Neural cell (in vitro differentiated cells): ENCODE results near the gene COL25A1.

Experiments
- RAD21 ChIP-seq: fragments of 450-650 bp; conservative IDR thresholded peaks from 2 replicates; pipeline ENCODE4 v1.6.1; 2014; ENCODE audit warnings: antibody characterized with exemption, mild to moderate bottlenecking, moderate library complexity
- REST ChIP-seq: IDR thresholded peaks from 2 replicates; pipeline ENCODE4 v1.6.1; 2012; ENCODE audit warnings: borderline replicate concordance
- TAF1 ChIP-seq: IDR thresholded peaks from 2 replicates; pipeline ENCODE4 v1.6.1; 2012; ENCODE audit warnings: low read depth
- TF ChIP-seq, protein P1 (sequence below): fragments of 450-650 bp; IDR thresholded peaks from 2 replicates; pipeline ENCODE4 v1.5.1; 2014; ENCODE audit warnings: antibody characterized with exemption, mild to moderate bottlenecking, moderate library complexity; ENCODE audit not compliant: poor library complexity, severe bottlenecking

DNA sequence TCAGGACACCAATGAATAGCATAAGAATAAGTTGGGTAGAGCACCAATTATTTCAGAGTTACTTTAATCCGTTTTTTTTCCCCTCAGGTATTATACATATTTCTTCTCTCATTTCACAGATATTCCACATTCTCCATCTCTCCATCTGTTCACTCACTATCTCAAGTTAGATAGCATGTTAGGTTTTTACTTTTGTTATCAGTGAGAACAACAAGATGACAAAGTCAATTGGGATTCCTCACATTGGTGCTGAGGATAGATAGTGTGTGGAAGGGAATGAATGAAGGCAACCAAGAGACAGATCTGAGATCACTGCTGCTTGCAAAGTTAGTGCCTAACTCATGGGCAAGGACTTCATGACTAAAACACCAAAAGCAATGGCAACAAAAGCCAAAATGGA, 427.7 kb downstream of the COL25A1 start:
- TF ChIP-seq REST: no peak
- TF ChIP-seq TAF1: no peak
- TF ChIP-seq, protein P1, sequence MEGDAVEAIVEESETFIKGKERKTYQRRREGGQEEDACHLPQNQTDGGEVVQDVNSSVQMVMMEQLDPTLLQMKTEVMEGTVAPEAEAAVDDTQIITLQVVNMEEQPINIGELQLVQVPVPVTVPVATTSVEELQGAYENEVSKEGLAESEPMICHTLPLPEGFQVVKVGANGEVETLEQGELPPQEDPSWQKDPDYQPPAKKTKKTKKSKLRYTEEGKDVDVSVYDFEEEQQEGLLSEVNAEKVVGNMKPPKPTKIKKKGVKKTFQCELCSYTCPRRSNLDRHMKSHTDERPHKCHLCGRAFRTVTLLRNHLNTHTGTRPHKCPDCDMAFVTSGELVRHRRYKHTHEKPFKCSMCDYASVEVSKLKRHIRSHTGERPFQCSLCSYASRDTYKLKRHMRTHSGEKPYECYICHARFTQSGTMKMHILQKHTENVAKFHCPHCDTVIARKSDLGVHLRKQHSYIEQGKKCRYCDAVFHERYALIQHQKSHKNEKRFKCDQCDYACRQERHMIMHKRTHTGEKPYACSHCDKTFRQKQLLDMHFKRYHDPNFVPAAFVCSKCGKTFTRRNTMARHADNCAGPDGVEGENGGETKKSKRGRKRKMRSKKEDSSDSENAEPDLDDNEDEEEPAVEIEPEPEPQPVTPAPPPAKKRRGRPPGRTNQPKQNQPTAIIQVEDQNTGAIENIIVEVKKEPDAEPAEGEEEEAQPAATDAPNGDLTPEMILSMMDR: no peak
- no peak for TF ChIP-seq RAD21
